Karpas-422 (cell line): Measurements from ENCODE around the gene DGKA. TPM values are rescaled to one million over a fixed set of nuclear protein-coding genes. Genes with fewer than 3 reads are reported as not detected.
"Not testable (repeated sequence)": the region's sequence is repeated elsewhere in the genome, so short reads cannot be mapped to it uniquely, and the experiment has no call there.

Experiments used
- DNase-seq: peaks from one replicate; pipeline ENCODE4 v3.0.0-alpha.2; 2015
- H2AFZ ChIP-seq: fragments of 200-600 bp; sonication (generic); 2 replicates; pipeline ENCODE4 v1.6.1; 2014; ENCODE audit warnings: antibody characterized with exemption, low read length, mixed read lengths
- H3K27ac ChIP-seq: fragments of 200-600 bp; sonication (generic); 2 replicates; pipeline ENCODE4 v1.5.1; 2014; ENCODE audit warnings: mild to moderate bottlenecking, low read length, moderate library complexity
- H3K27me3 ChIP-seq: fragments of 200-600 bp; sonication (generic); 2 replicates; pipeline ENCODE4 v1.6.1; 2014; ENCODE audit warnings: low read length, mixed read lengths
- H3K36me3 ChIP-seq: fragments of 200-600 bp; sonication (generic); 2 replicates; pipeline ENCODE4 v1.6.1; 2014; ENCODE audit warnings: low read length, mixed read lengths; ENCODE audit not compliant: insufficient read depth
- H3K4me1 ChIP-seq: fragments of 200-600 bp; sonication (generic); 2 replicates; pipeline ENCODE4 v1.6.1; 2014; ENCODE audit warnings: mild to moderate bottlenecking, low read length, mixed read lengths
- H3K4me2 ChIP-seq: fragments of 200-600 bp; sonication (generic); 2 replicates; pipeline ENCODE4 v1.6.1; 2014; ENCODE audit warnings: low read length, low read depth, mild to moderate bottlenecking; ENCODE audit not compliant: poor library complexity, severe bottlenecking
- H3K4me3 ChIP-seq: fragments of 200-600 bp; sonication (generic); 2 replicates; pipeline ENCODE4 v1.5.1; 2014; ENCODE audit warnings: mild to moderate bottlenecking, antibody characterized with exemption, low read length, mixed read lengths
- H3K79me2 ChIP-seq: fragments of 200-600 bp; sonication (generic); 2 replicates; pipeline ENCODE4 v1.6.1; 2014; ENCODE audit warnings: mild to moderate bottlenecking, low read length, mixed read lengths
- H3K9ac ChIP-seq: fragments of 200-600 bp; sonication (generic); 2 replicates; pipeline ENCODE4 v1.6.0; 2014; ENCODE audit warnings: low read length
- H3K9me2 ChIP-seq: fragments of 200-600 bp; sonication (generic), shearing (Covaris generic); replicated peaks from 2 replicates; pipeline ENCODE4 v1.6.0; 2014; ENCODE audit warnings: mild to moderate bottlenecking, low read length, moderate library complexity; ENCODE audit not compliant: insufficient read depth
- H3K9me3 ChIP-seq: fragments of 300-700, 200-600 bp; sonication (generic); 2 replicates; pipeline ENCODE4 v1.6.1; 2014; ENCODE audit warnings: low read length, mixed read lengths
- H4K20me1 ChIP-seq: fragments of 200-600 bp; sonication (generic); 2 replicates; pipeline ENCODE4 v1.6.1; 2014; ENCODE audit warnings: mild to moderate bottlenecking, antibody characterized with exemption, low read length, low read depth; ENCODE audit not compliant: insufficient read depth
- total RNA-seq: library from RNA; depleted of rRNA; stranded (reverse); fragments of >200 nt; shearing (Covaris generic); gene quantifications from 2 replicates; pipeline ENCODE4 v1.2.3, GENCODE V29; 2014; ENCODE audit warnings: low replicate concordance

DGKA gene
- total RNA-seq, 1 experiment from 2014 or later = 88.5 TPM

GRCh38 chr12:55909513-55909884 is 21.5 kb upstream of the DGKA start:
- Histone ChIP-seq H3K4me3 (no peak overlapping the region), H2AFZ (no peak overlapping the region), H3K9me3 (no peaks in the 10 kb centered on the region), H3K36me3 (peaks cover 12% of the 10 kb centered on the region; the same call in 1 of the 2 replicates), H3K9ac (no peak overlapping the region), H3K4me2 (no peak overlapping the region), H4K20me1 (no peaks in the 10 kb centered on the region), H3K4me1 (no peaks in the 10 kb centered on the region), H3K9me2 (no peaks in the 10 kb centered on the region), H3K27ac (no peak overlapping the region), H3K27me3 (no peaks in the 10 kb centered on the region), H3K79me2 (peaks cover 55% of the 10 kb centered on the region)
- DNase-seq = no peak

GRCh38 chr12:55912908-55913307 is 18.1 kb upstream of the DGKA start:
- Histone ChIP-seq H2AFZ (no peak overlapping the region), H3K4me1 (no peaks in the 10 kb centered on the region), H3K79me2 (peaks cover 81% of the 10 kb centered on the region), H3K27me3 (no peaks in the 10 kb centered on the region), H3K4me3 (no peak overlapping the region), H3K27ac (no peak overlapping the region), H3K9ac (no peak overlapping the region), H3K9me2 (no peaks in the 10 kb centered on the region), H4K20me1 (no peaks in the 10 kb centered on the region), H3K36me3 (peaks cover 12% of the 10 kb centered on the region; the same call in 1 of the 2 replicates), H3K4me2 (no peak overlapping the region), H3K9me3 (no peaks in the 10 kb centered on the region)
- DNase-seq = no peak

DNA sequence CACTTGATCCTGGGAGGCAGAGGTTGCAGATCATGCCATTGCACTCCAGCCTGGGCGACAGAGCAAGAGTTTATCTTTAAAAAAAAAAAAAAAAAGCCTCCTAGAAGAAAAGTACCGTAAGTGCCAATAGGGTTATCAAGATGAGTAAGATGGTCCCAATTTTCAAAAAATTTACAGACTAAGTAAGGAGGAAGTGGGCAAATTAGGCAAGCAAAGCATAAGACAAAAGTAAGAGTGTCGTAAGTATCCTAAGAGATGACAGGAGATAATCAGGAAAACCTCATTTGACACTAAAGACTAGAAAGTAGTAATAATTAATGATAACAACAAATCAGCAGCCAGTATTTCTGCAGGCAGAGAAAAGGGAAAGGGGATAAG is 15.5 kb upstream of the DGKA start:
- Histone ChIP-seq H3K4me3 (no peak overlapping the region), H3K9me2 (no peaks in the 10 kb centered on the region), H3K36me3 (peaks cover 18% of the 10 kb centered on the region; the same call in 1 of the 2 replicates), H3K79me2 (peaks cover 88% of the 10 kb centered on the region), H3K9me3 (no peaks in the 10 kb centered on the region), H3K9ac (no peak overlapping the region), H3K27me3 (no peaks in the 10 kb centered on the region), H3K4me2 (no peak overlapping the region), H3K27ac (no peak overlapping the region), H2AFZ (no peak overlapping the region), H3K4me1 (no peaks in the 10 kb centered on the region), H4K20me1 (no peaks in the 10 kb centered on the region)
- DNase-seq = no peak

- not testable (repeated sequence) for H3K27me3 ChIP-seq, H3K9me2 ChIP-seq, H3K4me1 ChIP-seq, H3K4me3 ChIP-seq, H3K27ac ChIP-seq, H4K20me1 ChIP-seq, H3K9me3 ChIP-seq, DNase-seq, H3K9ac ChIP-seq, H2AFZ ChIP-seq, H3K4me2 ChIP-seq
- Histone ChIP-seq H3K36me3 (peaks cover 21% of the 10 kb centered on the region; the same call in 1 of the 2 replicates), H3K79me2 (peaks cover 92% of the 10 kb centered on the region)
Measured at GRCh38 chr12:55919032-55919431, 11.9 kb upstream of the DGKA start.

DNA sequence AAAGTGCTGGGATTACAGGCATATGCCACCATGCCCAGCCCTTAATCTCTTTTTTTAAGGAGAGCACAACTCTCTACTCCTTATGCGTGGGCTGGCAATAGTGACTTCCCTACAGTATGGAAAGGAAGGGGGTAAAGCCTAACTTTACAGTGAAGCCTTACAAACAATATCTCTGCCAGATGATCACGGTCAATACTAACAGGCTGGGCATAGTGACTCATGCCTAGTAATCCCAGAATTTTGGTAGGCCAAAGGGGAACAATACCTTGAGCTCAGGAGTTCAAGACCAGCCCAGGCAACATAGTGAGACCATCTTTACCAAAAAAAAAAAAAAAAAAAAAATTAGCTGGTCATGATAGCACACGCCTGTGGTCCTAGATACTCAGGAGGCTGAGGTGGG is 8.8 kb upstream of the DGKA start:
- Histone ChIP-seq H3K36me3 (peaks cover 29% of the 10 kb centered on the region; the same call in 1 of the 2 replicates), H3K9me3 (no peaks in the 10 kb centered on the region), H3K4me3 (no peak overlapping the region), H3K4me1 (peaks cover 19% of the 10 kb centered on the region), H3K27me3 (no peaks in the 10 kb centered on the region), H3K9me2 (no peaks in the 10 kb centered on the region), H3K79me2 (peaks cover 91% of the 10 kb centered on the region), H3K4me2 (no peak overlapping the region), H4K20me1 (no peaks in the 10 kb centered on the region; the same call in 1 of the 2 replicates), H3K9ac (no peak overlapping the region), H2AFZ (no peak overlapping the region), H3K27ac (no peak overlapping the region)
- DNase-seq = no peak

- H4K20me1 ChIP-seq, H3K9me3 ChIP-seq, H3K27ac ChIP-seq, H3K9ac ChIP-seq, H3K4me3 ChIP-seq, H3K27me3 ChIP-seq, H2AFZ ChIP-seq, DNase-seq, H3K9me2 ChIP-seq, H3K4me2 ChIP-seq: not testable (repeated sequence)
- peaks cover 84% of the 10 kb centered on the region for H3K79me2 ChIP-seq
- H3K36me3 ChIP-seq = peaks cover 29% of the 10 kb centered on the region; the same call in 1 of the 2 replicates
- peaks cover 21% of the 10 kb centered on the region for H3K4me1 ChIP-seq
Measured at GRCh38 chr12:55923648-55924047, 7.3 kb upstream of the DGKA start.

GRCh38 chr12:55925371-55925770 is 5.6 kb upstream of the DGKA start:
- H3K36me3 ChIP-seq = peaks cover 24% of the 10 kb centered on the region; the same call in 1 of the 2 replicates
- peak overlapping the region; percentile 88 for H3K4me2 ChIP-seq
- no peaks in the 10 kb centered on the region; the same call in 1 of the 2 replicates for H4K20me1 ChIP-seq
- no peaks in the 10 kb centered on the region for H3K9me2 ChIP-seq
- no peak for DNase-seq
- H3K27ac ChIP-seq = peak overlapping the region; percentile 96; the same call in 1 of the 2 replicates
- peak overlapping the region; percentile 86 for H3K4me3 ChIP-seq
- no peak overlapping the region for H2AFZ ChIP-seq
- peak overlapping the region; percentile 87; the same call in 1 of the 2 replicates for H3K9ac ChIP-seq
- peaks cover 69% of the 10 kb centered on the region for H3K79me2 ChIP-seq
- H3K9me3 ChIP-seq = no peaks in the 10 kb centered on the region
- H3K27me3 ChIP-seq = no peaks in the 10 kb centered on the region
- peaks cover 38% of the 10 kb centered on the region for H3K4me1 ChIP-seq

GRCh38 chr12:55925870-55926737 is 4.9 kb upstream of the DGKA start:
- Histone ChIP-seq H2AFZ (no peak overlapping the region), H4K20me1 (no peaks in the 10 kb centered on the region; the same call in 1 of the 2 replicates), H3K36me3 (peaks cover 19% of the 10 kb centered on the region; the same call in 1 of the 2 replicates), H3K4me3 (peak overlapping the region; percentile 86), H3K9ac (peak overlapping the region; percentile 87), H3K27me3 (no peaks in the 10 kb centered on the region), H3K79me2 (peaks cover 62% of the 10 kb centered on the region), H3K4me1 (peaks cover 45% of the 10 kb centered on the region), H3K4me2 (peak overlapping the region; percentile 88), H3K27ac (peak overlapping the region; percentile 96), H3K9me3 (no peaks in the 10 kb centered on the region), H3K9me2 (no peaks in the 10 kb centered on the region)
- peak; percentile 51 for DNase-seq
